DND-41 (cell line): ENCODE data around the gene ZNF391.

ENCODE experiments used
- EZH2 ChIP-seq: IDR thresholded peaks from 3 replicates; pipeline ENCODE4 v1.6.1; 2012; ENCODE audit warnings: borderline replicate concordance, low read depth, mild to moderate bottlenecking, moderate library complexity, low read length, inconsistent platforms; ENCODE audit not compliant: severe bottlenecking
- TF ChIP-seq, protein P1 (sequence below): IDR thresholded peaks from 2 replicates; pipeline ENCODE4 v1.5.1; 2012; ENCODE audit warnings: borderline replicate concordance, low read length, moderate library complexity, mild to moderate bottlenecking; ENCODE audit not compliant: poor library complexity, severe bottlenecking; ENCODE audit errors: extremely low read depth

- TF ChIP-seq, protein P1, sequence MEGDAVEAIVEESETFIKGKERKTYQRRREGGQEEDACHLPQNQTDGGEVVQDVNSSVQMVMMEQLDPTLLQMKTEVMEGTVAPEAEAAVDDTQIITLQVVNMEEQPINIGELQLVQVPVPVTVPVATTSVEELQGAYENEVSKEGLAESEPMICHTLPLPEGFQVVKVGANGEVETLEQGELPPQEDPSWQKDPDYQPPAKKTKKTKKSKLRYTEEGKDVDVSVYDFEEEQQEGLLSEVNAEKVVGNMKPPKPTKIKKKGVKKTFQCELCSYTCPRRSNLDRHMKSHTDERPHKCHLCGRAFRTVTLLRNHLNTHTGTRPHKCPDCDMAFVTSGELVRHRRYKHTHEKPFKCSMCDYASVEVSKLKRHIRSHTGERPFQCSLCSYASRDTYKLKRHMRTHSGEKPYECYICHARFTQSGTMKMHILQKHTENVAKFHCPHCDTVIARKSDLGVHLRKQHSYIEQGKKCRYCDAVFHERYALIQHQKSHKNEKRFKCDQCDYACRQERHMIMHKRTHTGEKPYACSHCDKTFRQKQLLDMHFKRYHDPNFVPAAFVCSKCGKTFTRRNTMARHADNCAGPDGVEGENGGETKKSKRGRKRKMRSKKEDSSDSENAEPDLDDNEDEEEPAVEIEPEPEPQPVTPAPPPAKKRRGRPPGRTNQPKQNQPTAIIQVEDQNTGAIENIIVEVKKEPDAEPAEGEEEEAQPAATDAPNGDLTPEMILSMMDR, result no peak
- TF ChIP-seq EZH2, result no peak
Observed at GRCh38 chr6:27433714-27434113, 45.2 kb downstream of the ZNF391 start.
